ENCODE results near the gene LGR4. TPM values are rescaled to one million over a fixed set of nuclear protein-coding genes. Genes with fewer than 3 reads are reported as not detected.

LGR4 gene
- total RNA-seq, 1 donor from 2014 or later: 51.5 TPM

- DNase-seq (ENCODE audit: low read depth, low spot score): no peak
- Mint-ChIP-seq H3K27me3 (ENCODE audit: low read depth) (no peaks in the 10 kb centered on the region), H3K4me3 (no peak overlapping the region), H3K4me1 (peaks cover 5% of the 10 kb centered on the region), H3K27ac (ENCODE audit: unreplicated experiment) (no peak overlapping the region), H3K36me3 (ENCODE audit: low read depth) (peaks cover 2% of the 10 kb centered on the region), H3K9me3 (peaks cover 2% of the 10 kb centered on the region)
- no peak for TF ChIP-seq CTCF (conservative IDR thresholded peaks at IDR 0.05)
Observed at GRCh38 chr11:27482793-27483192, 10.2 kb upstream of the LGR4 start.

- no peaks in the 10 kb centered on the region for H3K27me3 Mint-ChIP-seq (ENCODE audit: low read depth)
- TF ChIP-seq CTCF (conservative IDR thresholded peaks at IDR 0.05): no peak
- no peak overlapping the region for H3K4me3 Mint-ChIP-seq
- no peak for DNase-seq (ENCODE audit: low read depth, low spot score)
- peaks cover 2% of the 10 kb centered on the region for H3K36me3 Mint-ChIP-seq (ENCODE audit: low read depth)
- peaks cover 2% of the 10 kb centered on the region for H3K9me3 Mint-ChIP-seq
- no peak overlapping the region for H3K27ac Mint-ChIP-seq (ENCODE audit: unreplicated experiment)
- peaks cover 5% of the 10 kb centered on the region for H3K4me1 Mint-ChIP-seq
Observed at GRCh38 chr11:27481992-27482391, 9.4 kb upstream of the LGR4 start.

GRCh38 chr11:27477831-27478230, 5.2 kb upstream of the LGR4 start:
- DNase-seq (ENCODE audit: low read depth, low spot score): no peak
- no peak overlapping the region for H3K4me3 Mint-ChIP-seq
- TF ChIP-seq CTCF (conservative IDR thresholded peaks at IDR 0.05): no peak
- H3K27ac Mint-ChIP-seq (ENCODE audit: unreplicated experiment): no peak overlapping the region
- H3K27me3 Mint-ChIP-seq (ENCODE audit: low read depth): no peaks in the 10 kb centered on the region
- H3K36me3 Mint-ChIP-seq (ENCODE audit: low read depth): no peaks in the 10 kb centered on the region
- H3K9me3 Mint-ChIP-seq: no peaks in the 10 kb centered on the region
- peaks cover under 1% of the 10 kb centered on the region for H3K4me1 Mint-ChIP-seq

- peaks cover 5% of the 10 kb centered on the region for H3K4me1 Mint-ChIP-seq
- H3K4me3 Mint-ChIP-seq: no peak overlapping the region
- no peak for DNase-seq (ENCODE audit: low read depth, low spot score)
- no peaks in the 10 kb centered on the region for H3K9me3 Mint-ChIP-seq
- no peak for TF ChIP-seq CTCF (conservative IDR thresholded peaks at IDR 0.05)
- H3K27me3 Mint-ChIP-seq (ENCODE audit: low read depth): peaks cover 3% of the 10 kb centered on the region
- no peak overlapping the region for H3K27ac Mint-ChIP-seq (ENCODE audit: unreplicated experiment)
- peaks cover 3% of the 10 kb centered on the region for H3K36me3 Mint-ChIP-seq (ENCODE audit: low read depth)
Observed at GRCh38 chr11:27477243-27477642, 4.7 kb upstream of the LGR4 start.

GRCh38 chr11:27475622-27476021, 3.0 kb upstream of the LGR4 start:
- H3K4me3 Mint-ChIP-seq: no peak overlapping the region
- TF ChIP-seq CTCF (conservative IDR thresholded peaks at IDR 0.05): no peak
- peaks cover 6% of the 10 kb centered on the region for H3K27me3 Mint-ChIP-seq (ENCODE audit: low read depth)
- no peak for DNase-seq (ENCODE audit: low read depth, low spot score)
- H3K36me3 Mint-ChIP-seq (ENCODE audit: low read depth): peaks cover 3% of the 10 kb centered on the region
- H3K9me3 Mint-ChIP-seq: no peaks in the 10 kb centered on the region
- peak overlapping the region; percentile 39 for H3K27ac Mint-ChIP-seq (ENCODE audit: unreplicated experiment)
- peaks cover 11% of the 10 kb centered on the region for H3K4me1 Mint-ChIP-seq

- Mint-ChIP-seq H3K9me3 (no peaks in the 10 kb centered on the region), H3K36me3 (ENCODE audit: low read depth) (peaks cover 3% of the 10 kb centered on the region), H3K4me3 (peak overlapping the region; percentile 96), H3K27ac (ENCODE audit: unreplicated experiment) (no peak overlapping the region), H3K4me1 (peaks cover 37% of the 10 kb centered on the region), H3K27me3 (ENCODE audit: low read depth) (peaks cover 6% of the 10 kb centered on the region)
- DNase-seq (ENCODE audit: low read depth, low spot score): no peak
- no peak for TF ChIP-seq CTCF (conservative IDR thresholded peaks at IDR 0.05)
Observed at GRCh38 chr11:27473017-27473406, 422 bp upstream of the LGR4 start.
